Right lung (tissue), 5 donors: ENCODE measurements around the gene ELK3. TPM values are rescaled to one million over a fixed set of nuclear protein-coding genes. Genes with fewer than 3 reads are reported as not detected.

ENCODE experiments used
- DNase-seq, 2 donors: peaks; one replicate each; pipeline ENCODE4 v3.0.0-alpha.2; 2013
- polyA plus RNA-seq, 5 donors: library from polyadenylated mRNA; unstranded; fragments of 120-200 nt; gene quantifications; one replicate each; pipeline versions ENCODE4 v1.2.1 to v1.2.3, GENCODE V29; 2013; ENCODE audit warnings: inconsistent platforms in 1 of 5, low replicate concordance in 1 of 5; ENCODE audit not compliant: insufficient read length in 5 of 5, insufficient read depth in 1 of 5

Gene ELK3
- polyA plus RNA-seq, 5 donors: 67.1 to 81.0 (median 78.6) TPM

GRCh38 chr12:96233939-96234461 is 39.8 kb downstream of the ELK3 start:
- peak; percentile 86 to 92 for DNase-seq

DNA sequence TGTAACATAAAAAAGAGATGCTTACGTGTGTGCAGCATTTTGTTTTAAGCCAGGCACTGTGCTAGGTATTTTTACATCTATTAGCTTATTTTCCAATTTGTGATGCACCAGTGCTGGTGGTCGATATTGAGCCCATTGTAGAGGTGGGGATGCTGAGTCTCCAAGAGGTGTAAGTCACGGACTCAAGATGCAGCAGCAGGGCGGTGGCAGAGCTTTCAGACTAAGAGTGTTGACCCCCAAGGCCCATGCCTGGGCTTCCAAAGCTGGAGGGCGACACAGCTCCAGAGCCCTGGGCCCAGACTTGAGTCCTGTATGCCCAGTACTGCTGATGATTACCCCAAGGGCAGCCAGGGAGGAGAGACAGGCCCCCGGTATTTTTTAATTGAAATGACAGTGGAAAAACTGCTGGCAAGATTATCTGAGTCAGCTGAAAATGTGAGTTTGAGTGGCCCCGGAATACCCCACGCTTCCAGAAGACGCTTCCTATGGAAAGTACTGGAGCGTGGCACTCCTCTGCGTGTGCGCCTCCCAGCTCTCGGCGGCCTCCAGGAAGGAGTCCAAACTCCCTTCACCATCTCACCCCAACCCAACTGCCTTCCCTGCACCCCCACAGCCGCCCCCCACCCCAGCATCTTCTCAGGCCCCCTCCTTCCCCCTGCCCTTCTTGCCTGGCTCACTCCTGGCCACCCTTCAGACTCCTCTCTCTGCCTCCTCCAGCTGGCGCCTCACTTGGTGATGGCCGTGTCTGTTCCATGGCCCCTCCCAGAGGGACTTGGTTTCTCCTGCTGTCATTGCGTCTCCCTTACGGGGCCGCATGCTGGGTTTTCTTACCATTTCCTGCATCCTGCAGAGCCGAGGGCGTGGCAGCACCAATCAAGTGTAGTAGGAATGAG is 40.7 kb downstream of the ELK3 start:
- DNase-seq: no peak

DNA sequence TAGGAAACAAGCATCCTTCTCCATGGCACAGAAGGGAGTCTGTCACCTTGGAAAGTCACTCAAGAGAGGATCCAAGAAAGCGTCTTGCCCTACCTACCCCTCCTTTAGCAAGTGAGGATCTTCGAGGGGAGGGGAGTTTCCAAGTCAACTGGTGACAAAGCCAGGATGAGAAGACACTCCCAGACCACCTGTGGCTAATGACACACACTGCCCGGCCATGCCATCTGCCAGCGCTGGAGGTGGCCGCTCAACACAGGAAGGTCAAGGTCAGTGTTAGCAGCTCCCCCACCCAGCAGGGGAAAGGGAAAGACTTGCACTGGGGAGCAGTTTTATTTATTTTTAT is 41.3 kb downstream of the ELK3 start:
- DNase-seq: no peak

- no peak for DNase-seq
These were observed 42.1 kb downstream of the ELK3 start for GRCh38 chr12:96236221-96236822.

DNA sequence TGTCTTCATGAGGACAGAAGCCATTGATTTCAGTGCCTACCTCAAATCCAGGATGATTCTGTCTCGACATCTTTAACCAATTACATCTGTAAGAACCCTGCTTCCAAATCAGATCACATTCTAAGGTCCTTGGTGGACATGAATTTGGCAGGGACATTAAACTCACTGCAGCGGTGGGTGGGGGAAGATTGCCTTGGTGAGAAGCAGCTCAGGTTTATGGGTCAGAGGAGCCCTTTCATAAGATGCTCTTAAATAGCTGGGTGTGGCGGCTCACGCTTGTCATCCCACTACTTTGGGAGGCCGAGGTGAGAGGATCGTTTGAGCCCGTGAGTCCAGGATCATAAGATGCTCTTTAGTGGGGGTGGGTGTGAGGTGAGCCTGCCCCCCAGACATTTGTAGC is 42.9 kb downstream of the ELK3 start:
- no peak for DNase-seq

DNA sequence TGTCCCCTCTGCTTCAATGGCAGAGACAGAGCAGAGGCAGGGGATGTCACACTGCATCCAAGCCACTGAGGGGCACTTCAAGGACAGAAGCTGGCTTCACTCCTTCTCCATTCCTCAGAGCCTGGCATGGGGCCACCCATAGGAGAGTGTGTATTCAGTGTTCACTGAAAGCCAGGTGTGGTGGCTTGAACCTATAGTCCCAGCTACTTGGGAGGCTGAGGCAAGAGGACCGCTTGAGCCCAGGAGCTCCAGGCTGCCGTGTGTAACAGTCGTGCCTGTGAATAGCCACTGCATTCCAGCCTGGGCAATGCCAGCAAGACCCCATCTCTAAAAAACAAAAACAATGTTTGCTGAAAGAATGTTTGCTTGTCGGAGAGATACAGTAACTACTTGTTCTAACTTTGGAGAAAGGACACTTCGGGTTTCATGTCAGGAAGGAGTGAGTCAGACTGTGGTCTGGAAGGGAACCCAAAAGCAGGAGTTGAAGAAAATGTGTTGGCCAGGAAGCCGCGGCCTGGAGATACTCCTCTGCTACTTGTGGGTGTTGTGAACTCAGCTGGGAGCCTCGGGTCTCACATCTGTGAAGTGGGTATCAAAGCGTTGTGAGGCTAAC is 43.4 kb downstream of the ELK3 start:
- no peak for DNase-seq

GRCh38 chr12:96238336-96239047 is 44.3 kb downstream of the ELK3 start:
- no peak for DNase-seq

GRCh38 chr12:96239711-96240635 is 45.8 kb downstream of the ELK3 start:
- DNase-seq: no peak

DNA sequence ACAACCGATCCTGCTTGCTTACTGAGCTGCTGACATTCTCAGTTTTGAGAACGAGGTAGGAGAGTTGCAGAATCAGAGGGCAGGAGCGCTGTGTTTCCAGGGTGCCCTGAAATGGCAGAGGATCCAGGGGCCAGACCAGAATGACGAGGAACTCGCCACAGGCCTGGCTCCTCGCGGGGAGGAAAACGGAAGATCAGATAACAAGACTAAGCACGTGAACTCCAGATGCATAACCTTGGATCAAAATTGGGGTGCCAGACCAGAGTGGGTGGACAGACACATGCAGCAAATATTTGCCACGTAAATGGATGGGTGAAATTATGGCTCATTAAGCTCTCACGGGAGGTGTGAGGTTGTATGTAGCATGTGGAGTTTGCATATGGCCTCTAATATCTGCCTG is 46.5 kb downstream of the ELK3 start:
- DNase-seq: no peak

- no peak for DNase-seq
These were observed 47.3 kb downstream of the ELK3 start for GRCh38 chr12:96241431-96241830.

DNA sequence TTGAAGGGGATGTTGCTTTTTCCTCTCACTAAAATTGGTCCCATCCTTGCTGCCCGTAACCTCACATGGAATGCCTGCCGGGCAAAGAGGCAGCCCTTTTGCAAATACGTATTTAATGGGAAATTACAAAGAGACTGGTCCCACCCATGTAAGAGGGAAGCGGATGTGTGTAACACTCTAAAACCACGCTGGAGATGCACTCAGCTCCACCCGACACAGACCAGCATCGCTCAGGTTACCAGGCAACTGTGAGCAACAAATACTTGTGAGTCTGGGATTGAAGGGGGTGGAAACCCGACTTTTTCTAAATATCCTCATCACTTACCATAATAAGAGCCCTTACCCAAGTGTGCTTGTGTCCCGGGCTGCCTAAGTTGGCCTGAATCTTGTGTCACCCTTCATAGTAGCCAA is 47.7 kb downstream of the ELK3 start:
- DNase-seq: no peak

GRCh38 chr12:96242597-96242996 is 48.4 kb downstream of the ELK3 start:
- DNase-seq: no peak

- no peak for DNase-seq
These were observed 50.7 kb downstream of the ELK3 start for GRCh38 chr12:96244826-96245225.

DNA sequence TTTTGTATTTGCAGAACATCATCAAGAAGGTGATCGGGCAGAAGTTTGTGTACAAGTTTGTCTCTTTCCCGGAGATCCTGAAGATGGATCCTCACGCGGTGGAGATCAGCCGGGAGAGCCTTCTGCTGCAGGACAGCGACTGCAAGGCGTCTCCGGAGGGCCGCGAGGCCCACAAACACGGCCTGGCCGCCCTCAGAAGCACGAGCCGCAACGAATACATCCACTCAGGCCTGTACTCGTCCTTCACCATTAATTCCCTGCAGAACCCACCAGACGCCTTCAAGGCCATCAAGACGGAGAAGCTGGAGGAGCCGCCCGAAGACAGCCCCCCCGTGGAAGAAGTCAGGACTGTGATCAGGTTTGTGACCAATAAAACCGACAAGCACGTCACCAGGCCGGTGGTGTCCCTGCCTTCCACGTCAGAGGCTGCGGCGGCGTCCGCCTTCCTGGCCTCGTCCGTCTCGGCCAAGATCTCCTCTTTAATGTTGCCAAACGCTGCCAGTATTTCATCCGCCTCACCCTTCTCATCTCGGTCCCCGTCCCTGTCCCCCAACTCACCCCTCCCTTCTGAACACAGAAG is 52.8 kb downstream of the ELK3 start:
- no peak for DNase-seq

GRCh38 chr12:96247563-96247962 is 53.4 kb downstream of the ELK3 start:
- DNase-seq: no peak

- DNase-seq: no peak
These were observed 54.2 kb downstream of the ELK3 start for GRCh38 chr12:96248136-96248931.

DNA sequence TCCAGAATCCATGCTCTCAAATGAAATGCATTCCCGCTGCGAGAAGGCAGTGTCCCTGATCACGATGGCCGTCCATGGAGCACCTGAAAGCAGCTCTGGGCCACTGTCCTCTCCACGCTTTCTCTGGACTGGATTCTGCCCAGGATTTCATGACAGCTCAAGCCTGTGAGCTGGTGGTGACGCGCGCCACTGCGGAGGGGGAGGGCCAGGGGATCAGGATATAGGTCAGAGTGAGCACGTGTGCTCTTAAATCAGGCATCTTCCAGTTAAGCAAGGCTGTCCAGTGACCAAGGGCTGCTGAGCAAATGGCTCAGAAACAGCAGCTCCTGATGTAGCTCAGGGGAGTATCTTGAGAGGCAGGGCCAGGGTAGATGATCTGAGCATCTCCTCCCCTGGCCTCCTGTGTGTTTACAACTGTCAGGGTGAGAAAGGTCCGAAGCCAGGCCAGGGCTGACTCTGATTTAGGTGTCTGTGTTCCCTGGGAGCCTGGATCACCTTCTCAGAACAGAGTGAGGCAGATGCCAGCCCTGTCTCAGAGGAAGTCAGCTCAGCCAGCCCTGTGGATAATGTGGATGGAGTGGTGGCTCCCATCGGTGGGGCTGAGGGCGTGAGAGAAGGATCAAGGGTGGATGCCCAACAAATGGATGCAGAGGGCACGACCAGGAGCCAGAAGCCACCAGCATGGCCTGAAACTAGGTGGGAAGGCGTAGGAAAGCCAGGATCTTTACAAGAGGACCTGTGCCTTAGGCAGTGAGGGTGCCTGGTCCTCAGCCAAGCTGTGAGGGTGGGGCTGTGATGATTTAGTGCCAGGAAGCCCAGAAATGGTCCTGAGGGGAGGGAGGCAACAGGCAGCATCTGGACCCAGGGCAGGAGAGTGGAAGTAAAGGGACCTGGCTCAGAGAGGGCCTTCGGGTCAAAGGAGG is 55.3 kb downstream of the ELK3 start:
- no peak for DNase-seq

DNA sequence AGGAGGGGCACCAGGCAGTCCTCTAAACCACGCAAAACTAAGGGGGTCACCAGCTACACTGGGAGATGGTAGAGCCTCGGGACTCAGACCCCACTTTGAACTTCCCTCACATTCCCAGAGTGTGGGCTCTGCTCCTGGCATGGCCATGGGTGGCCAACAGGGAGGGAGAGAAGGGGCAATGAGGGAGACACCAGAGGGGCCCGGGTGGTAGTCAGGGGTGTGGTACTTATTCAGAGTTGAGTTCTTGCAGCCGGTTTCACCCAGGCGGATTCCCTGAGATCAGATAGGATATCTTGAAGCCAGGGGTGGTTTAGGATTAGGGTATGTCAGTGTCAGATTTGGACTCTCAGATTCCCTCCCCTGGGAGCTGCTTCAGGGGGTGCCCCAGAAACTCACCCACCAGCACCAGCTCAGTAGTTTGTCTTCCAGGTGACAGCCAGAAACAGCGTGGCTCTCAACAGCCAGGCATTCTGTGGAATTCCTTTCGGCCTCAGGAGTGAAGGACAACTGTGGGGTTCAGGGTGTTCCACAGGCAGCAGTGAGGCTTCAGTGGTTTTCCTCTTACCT is 56.0 kb downstream of the ELK3 start:
- DNase-seq: no peak
